ENCODE results near the gene UBE2QL1.

The UBE2QL1 gene

DNA sequence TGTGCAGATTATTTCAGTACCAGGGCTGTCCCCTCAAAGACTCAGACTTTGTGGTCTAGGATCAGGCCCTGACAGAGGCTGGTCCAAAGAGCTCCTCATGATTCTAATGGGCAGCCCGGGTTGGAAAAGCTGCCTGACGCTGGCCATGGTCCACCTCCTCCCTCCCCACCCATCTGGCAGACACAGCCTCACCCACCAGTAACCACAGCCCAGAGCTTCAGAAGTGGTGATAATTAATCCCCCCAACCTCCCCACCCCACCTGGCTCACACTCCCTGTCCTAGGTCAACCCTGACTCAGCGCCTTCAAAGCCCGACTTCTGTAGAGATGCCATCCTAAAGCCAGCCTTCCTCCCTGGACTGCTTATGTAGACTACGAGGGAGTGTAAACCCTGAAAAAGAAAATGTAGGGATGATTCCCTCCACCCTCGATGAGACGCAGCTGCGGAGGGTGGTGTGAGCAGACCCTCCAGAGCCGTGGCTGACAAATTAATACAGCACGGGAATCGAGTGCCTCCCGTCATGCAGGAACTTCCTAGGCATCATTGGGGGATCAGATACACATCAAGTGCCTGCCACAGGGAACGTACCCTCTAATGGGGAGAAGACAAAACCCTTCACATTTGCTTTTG is 7.0 kb downstream of the UBE2QL1 start:
- DNase-seq (ENCODE audit: low read depth in 3 of 3): no peak

DNA sequence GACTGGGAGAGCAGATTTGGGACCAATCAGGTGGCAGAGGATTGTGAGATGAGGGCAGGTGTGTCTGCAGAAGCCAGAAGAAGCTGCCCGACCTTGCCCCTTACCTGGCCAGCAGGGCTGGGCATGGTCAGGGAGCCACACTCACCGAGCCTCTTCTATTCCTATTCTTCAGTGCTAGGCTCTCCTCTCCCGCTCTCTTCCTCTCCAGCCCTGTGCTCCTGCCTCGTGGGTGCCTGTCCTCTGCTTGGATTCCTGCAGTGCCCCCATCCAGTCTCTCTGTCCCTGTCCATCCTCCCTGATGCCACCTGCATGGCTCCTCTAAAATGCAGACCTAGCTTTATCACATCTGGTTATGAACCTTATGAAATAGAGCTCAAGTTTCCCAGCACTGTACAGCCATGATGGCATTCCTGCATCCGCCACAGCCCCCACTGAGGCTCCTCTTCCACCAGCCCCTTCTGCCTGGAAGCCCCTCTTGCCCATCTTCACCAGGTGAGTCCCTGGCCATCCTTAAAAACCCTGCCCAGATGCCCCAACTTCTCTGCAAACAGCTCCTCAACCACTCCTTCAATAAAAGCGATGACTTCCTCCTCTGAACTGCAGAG is 8.2 kb downstream of the UBE2QL1 start:
- no peak for DNase-seq (ENCODE audit: low read depth in 3 of 3)

DNA sequence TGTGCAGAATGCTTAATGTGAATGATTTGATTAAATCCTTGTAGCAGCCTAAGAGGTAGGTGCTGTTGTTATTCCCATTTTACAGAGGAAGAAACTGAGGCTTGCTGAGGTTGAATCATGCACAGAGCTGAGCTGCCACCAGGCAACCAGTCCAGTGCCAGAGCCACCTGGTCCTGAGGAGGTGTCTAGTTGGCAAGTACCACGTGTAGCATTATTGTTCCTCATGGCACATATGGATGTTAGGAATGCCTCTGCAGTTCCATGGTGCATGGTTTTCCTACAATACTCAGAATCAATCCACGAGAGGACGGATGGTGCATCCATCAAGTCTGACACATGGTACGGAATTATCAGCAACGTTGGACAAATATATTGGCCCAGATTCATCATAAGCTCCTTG is 8.9 kb downstream of the UBE2QL1 start:
- no peak for DNase-seq (ENCODE audit: low read depth in 3 of 3)

DNA sequence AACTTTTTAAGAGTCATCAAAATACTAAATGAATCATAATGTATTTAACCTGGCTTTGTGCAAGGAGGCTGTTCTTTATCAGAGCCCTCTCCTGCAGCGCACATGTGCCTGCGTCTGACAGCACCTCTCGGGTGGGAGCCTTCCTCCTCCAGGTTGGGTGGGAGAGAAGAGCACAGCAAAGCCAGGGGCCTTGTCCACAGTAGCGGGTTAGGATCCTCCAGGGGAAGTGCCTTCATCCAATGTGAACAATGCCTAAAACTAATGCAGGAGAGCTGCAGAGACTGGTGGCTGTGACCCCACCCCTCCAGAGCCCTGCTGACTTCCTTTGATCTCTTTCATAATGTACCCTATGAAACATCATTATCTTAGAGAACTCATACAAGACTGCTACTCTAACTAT is 10.2 kb downstream of the UBE2QL1 start:
- DNase-seq (ENCODE audit: low read depth in 3 of 3): no peak

DNA sequence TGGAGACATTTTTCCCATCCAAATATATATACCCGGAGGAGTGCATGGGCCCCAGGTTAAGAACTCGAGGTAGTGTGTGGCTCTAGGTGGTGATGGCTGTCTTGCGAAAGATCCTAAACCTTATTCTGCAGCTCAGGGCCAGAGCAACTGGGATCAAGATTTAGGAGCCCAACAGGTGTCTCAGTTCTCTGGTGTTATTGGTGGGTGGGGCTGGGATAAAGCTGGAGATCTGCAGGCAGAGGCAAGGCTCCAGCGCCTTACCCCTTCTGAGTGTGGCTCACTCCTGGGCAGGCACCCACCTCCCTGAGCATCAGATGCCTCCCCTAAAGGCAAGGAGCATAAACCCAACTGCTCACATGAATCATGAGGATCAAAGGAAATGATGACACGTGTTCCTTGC is 11.2 kb downstream of the UBE2QL1 start:
- DNase-seq (ENCODE audit: low read depth in 3 of 3): no peak

DNA sequence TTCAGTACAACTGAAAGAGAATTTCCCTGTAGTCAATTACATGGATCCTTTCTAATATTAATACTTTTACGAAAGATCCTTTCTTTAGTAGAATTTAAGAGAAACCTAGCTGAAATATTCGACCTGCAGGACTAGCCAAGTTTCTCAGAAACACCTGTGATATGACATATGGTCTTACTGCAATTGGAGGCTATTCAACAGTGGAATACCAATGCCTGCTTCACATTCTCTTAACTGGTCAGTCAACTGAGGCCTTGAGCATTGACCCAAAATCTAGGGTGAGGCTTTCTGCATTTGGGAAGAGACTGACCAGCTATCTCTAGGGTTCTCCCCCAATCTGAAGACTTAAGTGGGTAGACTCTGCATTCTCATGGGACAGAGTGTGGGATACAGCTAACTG is 12.3 kb downstream of the UBE2QL1 start:
- no peak for DNase-seq (ENCODE audit: low read depth in 3 of 3)

DNA sequence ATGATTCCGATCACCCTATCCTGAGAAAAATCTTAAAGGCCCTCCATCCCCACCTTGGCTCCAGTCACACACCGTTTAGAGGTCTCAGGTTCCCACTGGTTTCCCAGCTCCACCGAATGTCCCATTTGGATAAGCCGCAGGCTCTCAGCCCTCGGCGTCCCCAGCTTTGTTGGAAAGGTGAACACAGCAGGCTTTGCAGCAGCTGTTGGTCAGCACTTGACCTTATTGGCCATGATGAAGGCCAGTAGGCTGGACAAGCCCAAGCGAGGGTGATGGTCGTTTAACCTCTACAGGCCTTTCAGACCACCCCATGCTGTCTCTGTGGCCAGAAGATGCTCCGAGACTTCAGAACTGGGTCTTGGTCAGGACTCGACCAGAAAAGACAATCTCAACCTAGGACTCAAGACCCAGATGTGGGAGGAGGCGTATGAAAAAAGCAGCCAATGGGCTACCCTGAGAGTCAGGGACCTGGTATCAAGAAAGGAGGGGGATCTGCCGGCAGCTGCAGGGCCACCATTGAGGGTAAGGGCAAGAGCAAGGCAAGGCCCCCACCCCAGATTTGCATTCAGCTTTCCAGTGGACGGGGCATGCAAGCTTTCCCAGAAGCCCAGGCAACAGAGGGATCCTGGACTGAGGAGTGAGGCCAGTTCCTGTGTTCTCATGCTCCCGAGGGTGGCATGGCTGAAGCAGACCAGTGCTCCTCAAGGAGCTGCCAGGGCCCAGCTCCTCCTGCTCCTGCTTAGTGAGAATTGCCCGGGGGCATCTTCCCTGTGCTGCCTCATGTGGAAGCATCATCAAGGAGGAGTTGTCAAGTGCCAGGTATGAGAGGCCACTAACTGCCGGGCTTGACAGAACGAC is 13.4 kb downstream of the UBE2QL1 start:
- DNase-seq (ENCODE audit: low read depth in 3 of 3): no peak

DNA sequence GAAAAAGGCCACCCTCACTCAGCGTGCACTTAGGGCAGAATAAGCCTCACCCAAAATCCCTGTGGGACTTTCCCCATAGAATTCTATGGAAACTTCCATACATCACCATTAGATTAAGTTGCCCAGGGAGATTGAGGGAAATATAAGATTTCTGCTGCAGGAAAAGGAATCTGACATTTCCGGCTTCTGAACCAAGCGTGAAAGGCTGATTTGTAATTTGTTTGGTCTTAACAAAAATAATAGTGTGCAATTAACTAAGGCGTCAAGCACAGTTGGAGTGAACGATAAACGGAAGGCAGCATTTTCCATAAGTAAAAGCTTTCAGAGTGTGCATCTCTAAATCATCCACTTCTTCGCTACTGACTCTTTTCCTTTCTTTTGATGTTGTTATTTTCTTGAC is 14.0 kb downstream of the UBE2QL1 start:
- DNase-seq (ENCODE audit: low read depth in 3 of 3): no peak

DNA sequence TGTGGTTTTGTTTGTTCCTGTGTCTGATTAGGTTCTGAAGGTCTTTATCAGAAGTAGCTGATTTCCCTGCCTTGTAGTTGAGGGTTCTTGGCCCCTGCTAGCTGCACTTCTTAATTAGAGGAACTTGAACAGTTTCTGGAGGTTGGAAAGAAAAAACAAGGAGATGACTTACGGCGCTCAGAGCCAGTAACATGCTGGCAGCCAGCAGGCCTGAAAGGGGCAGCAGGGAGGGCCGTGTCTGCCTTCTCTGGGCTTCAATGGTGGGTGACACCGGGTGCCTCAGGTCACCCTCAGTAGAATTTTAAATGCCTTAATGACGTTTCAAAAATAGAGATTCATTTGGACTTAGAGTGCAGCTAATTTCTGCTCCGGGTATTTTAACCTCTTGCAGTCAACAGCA is 15.8 kb downstream of the UBE2QL1 start:
- DNase-seq (ENCODE audit: low read depth in 3 of 3): no peak

DNA sequence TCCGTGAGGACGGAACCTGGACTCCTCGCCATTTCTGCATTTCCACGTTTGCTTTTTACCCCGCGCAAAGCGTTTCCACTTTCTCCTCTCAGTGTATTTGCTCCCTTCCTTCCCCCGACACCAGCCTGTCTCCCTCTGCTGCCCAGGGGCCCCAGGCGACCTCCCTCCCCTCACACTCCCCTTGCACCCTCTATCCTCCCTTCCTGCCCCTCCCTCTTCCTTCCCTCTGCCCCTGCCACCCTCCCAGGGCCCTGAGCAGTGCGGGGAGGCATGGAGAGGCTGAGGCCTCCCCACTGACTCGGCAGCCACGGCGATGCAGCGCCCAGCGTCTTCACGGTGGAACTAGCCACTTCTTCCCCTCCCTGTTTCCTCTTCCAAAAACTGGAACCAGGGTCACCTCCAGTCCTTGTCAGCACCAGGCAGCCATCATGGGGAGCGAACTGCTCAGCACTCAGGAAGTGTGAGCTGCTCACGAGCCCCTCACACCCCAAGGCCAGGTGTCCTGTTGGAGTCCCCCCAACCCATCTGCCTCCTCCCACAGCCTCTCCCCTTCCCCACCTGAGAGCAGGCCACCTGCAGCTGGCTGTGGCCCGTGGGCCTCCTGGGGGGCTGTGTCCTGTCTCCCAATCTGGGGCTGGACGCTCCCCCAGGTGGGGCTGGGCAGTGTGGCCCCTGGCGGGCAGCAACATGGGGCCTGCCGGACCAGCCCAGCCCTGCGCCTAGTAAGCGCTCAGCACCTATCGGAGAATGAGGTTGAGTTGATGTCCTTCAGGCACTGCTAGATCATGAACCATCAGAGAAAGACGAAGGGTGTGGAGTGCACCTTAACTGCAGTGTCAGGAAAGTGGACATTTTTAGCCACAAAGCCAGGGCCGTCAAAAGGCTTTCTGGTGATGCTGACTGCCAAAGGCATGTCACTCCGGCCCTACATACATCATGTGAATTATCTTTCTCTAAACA is 17.5 kb downstream of the UBE2QL1 start:
- DNase-seq (ENCODE audit: low read depth in 3 of 3): no peak

DNA sequence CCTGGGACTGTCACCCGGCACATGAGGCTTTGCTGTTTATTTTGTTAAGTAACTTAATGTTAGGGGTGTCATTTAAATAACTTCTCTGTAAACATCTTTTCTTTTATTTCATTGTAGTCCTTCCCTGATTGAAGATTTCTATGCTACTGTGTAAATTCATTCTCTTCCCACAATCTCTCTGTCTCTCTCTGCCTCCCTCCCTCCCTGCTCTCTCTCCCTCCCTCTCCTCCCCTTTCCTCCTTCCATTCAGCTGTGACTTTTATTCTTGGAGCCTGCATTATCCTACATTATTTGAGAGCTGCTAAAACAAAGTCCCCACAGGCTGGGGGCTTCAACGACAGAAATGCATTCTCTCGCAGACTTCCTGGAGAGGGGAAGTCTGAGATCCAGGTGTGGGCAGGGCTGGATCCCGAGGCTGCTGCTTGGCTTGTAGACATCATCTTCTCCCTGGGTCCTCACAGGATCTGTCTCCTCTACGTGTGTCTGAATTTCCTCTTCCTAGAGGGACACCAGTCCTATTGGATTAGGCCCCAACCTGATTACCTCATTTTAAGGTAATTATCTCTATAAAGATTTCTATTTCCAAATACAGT is 18.4 kb downstream of the UBE2QL1 start:
- DNase-seq (ENCODE audit: low read depth in 3 of 3): no peak

DNA sequence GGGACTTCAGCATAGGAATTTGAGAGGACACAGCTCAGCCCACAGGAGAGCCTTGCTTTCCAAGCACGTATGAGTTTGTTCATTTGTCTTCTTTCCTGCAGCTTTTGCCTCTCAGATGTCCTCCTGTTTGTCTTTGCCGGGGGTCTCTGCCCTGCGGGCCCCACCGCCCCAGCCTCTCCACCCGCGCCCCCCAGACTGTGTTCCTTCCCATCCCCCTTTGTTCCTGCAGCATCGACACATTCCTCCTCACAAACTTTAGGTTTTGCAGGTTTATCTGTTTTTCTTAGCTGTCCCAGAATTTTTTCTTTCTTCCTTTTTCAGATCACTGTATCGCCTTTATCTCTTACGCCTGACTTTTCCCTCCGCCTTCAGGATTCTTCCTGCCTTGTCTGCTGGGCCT is 18.9 kb downstream of the UBE2QL1 start:
- no peak for DNase-seq (ENCODE audit: low read depth in 3 of 3)

DNA sequence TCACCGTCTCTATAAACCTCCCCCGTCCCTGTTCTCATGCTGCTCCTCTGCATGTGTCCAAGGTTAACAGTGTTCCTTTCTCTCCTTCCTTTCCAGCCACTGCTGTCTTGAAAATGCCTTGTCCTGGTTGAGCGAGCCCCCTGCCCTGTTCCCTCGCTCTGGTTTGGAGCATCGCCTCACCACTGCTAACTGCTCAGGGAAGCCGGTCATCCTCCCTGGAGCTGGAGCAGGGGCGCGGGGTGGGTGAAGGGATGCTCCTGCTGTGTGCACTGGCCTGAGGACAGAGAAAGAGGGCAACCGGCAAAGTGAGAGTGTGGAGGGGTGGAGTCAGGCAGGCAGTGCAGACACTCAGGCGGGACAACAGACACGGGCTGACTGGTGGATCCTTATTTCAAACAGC is 19.4 kb downstream of the UBE2QL1 start:
- DNase-seq (ENCODE audit: low read depth in 3 of 3): no peak

DNA sequence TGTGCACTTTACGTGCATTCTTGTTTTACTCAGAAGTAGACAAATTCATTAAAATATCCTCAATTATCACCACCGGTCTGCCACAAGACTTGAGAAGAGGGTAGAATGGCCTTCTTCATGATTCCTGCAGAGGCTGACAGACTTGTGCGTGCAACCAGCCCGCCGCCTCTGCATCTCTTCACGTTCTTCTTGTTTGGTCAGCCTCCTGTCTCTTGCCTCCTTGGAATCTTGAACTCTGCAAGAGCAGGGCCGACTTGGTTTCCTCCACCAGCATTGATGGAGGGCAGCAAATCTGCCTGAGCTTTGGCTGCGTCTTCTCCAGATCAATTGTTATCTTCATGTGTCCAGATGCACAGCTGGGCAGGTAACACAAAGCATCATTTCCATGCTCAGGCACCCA is 20.2 kb downstream of the UBE2QL1 start:
- DNase-seq (ENCODE audit: low read depth in 3 of 3): no peak

DNA sequence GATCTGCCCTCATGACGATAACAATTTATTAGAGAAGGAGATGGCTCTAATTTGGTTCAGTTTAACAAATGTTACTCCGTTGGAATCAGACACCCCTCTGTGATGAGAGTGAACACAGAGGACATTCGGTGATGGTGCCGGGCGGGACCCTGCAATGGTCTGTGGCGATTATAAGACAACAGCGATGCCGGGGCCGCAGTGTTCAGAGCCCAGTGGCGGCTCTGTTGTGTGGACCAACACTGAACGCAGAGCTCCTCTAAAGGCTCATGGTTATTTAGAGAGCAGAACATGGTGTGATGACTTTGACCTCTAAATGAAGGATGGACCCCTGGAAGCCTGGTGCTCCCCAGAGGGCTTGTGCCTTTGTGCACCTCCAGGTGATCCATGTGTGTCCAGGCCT is 21.2 kb downstream of the UBE2QL1 start:
- DNase-seq (ENCODE audit: low read depth in 3 of 3): no peak

DNA sequence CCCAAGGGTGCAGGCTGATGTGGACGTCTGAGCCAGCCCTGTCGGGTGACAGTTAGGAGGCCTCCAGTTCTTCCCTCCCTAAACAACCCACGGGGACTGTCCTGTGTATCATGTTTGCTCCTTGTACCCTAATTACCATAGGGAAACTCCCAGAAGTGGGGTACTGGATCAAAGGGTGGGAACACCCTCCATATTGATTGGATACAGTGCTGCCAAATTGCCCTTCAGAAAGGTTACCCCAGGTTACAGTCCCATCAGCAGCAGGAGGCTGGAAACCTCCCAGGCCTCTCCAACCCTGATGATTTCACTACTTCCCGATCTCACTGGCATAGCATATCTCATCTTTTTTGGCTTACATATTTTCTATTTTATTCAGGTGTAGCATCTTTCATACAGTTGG is 22.0 kb downstream of the UBE2QL1 start:
- DNase-seq (ENCODE audit: low read depth in 3 of 3): no peak

DNA sequence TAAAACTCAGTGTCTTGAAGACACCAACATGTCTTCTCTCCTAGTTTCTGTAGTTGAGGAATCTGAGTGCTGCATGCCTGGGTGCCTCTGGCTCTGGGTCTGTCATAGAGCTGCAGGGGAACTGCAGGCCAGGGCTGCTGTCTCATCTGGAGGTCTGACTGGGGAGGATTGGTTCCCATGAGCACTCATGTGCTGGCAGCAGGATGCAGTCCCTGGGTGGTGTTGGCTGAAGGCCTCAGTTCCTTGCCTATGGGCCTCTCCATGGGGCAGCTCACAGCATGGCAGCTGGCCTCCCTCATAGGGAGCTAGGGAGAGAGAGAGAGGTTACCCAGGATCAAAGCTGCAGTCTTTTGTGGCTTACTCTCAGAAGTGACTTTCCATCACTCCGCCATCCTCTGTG is 22.6 kb downstream of the UBE2QL1 start:
- no peak for DNase-seq (ENCODE audit: low read depth in 3 of 3)

DNA sequence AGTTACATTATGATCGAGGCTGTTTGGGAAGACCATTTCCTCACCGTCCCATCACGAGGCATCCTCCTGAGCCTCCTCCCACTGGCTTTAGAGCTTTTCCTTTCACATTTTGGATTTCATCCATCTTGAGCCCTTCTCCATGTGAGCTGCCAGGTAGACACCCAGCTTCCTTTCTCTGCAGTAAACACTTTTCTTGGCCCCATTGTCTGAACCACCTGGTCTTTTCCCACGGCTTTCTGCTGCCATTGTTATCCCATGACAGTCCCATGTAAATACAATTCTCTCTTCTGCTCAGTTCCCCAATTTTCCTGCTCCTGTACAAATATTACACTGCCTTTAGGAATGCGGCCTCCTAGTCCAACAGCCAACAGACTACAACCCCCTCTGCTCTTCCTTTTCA is 24.1 kb downstream of the UBE2QL1 start:
- DNase-seq (ENCODE audit: low read depth in 3 of 3): no peak

DNA sequence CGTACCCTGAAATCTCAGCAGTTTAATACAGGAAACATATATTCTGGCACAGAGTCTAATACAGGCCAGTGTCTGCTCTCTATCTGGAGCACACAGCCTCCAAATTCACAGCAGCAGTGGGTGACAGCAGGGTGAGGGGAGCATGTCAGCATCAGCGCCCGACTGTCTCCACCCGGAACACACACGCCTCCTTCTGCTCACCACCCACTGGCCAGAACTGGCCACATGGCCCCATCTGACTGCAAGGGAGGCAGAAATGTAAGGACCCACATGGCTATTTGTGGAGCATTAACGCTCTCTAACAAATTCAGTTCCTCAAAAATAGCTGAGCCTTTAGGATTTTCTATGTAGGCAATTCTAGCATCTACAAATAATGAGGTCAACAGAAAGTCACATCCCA is 24.6 kb downstream of the UBE2QL1 start:
- DNase-seq (ENCODE audit: low read depth in 3 of 3): no peak

DNA sequence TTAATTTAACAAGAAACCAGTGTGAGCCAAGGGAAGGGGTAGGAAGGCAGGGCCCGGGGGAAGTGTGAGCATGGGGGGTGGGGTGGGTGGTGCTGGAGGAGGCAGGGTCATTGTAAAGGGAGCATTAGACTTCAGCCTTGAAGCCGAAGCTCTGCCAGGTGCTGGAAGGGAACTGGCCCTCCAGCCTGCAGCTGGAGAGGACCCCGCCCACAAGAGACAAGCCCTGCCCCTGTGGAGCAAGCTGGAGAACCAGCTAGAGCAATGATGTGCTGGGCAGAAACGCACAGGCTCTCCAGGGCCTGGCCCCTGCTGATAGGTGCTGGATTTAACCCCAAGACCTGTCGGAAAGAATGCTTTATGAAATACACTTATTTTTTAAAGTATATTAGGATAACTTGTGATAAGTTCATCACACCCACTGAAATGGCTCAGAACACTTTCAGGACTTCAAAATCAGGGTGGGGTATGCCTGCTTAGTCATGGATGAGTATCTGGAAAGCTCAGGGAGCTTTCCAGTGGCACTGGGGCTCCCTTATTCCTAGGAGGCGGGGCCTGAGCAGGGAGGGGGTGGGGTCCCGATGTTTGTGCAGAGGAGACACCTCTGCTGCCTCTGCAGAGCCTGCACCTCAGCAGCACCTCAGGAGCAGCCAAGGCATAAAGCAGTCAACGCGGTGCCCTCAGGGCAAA is 27.1 kb downstream of the UBE2QL1 start:
- no peak for DNase-seq (ENCODE audit: low read depth in 3 of 3)

DNA sequence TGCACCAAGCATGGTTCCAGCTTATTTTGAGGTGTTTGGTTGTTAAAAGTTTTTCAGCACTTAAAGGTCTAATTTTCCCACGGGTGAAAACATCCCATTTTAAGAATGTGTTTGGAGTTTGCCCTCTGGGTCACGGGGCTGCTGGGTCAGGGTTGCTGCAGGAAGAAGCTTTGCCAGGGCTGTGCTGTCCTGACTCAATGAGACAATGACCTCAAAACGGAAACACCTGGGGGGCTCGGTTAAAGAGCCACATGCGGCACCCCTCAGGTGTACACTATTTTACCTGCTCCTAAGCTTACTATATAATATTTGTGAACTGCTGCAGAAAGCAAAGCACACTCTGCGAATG is 27.6 kb downstream of the UBE2QL1 start:
- DNase-seq (ENCODE audit: low read depth in 3 of 3): no peak

Measured in stimulated activated CD4-positive, alpha-beta T cell treated with anti-CD3 and anti-CD28 coated beads, TNF-alpha, amount 100 ng/mL, for 4 hours (primary cell).